Colon (tissue), 2 donors: Measurements from ENCODE around the gene SGO2.
"Not testable (repeated sequence)": the region's sequence is repeated elsewhere in the genome, so short reads cannot be mapped to it uniquely, and the experiment has no call there.

Experiments
- FAIRE-seq: peaks from 2 replicates; lab custom pipeline; 2012; peaks lifted over from hg19 to GRCh38; lab: Jason Lieb, UNC
- donor health status: control.
- donor health status: control.

Gene SGO2

GRCh38 chr2:200515155-200515554 lies 10.9 kb upstream of the SGO2 start:
- no peak for FAIRE-seq

- no peak for FAIRE-seq
Measured at GRCh38 chr2:200523158-200523557, 2.8 kb upstream of the SGO2 start.

GRCh38 chr2:200523604-200524003 lies 2.4 kb upstream of the SGO2 start:
- FAIRE-seq = no peak

- FAIRE-seq = no peak
Measured at GRCh38 chr2:200525066-200525465, 941 bp upstream of the SGO2 start.

GRCh38 chr2:200525551-200525881 lies 491 bp upstream of the SGO2 start:
- no peak for FAIRE-seq

- FAIRE-seq = no peak
Measured at GRCh38 chr2:200528228-200528627, 2.2 kb downstream of the SGO2 start.

- no peak for FAIRE-seq
Measured at GRCh38 chr2:200533754-200534153, 7.7 kb downstream of the SGO2 start.

GRCh38 chr2:200534572-200534971 lies 8.6 kb downstream of the SGO2 start:
- no peak for FAIRE-seq

GRCh38 chr2:200538139-200538538 lies 12.1 kb downstream of the SGO2 start:
- FAIRE-seq = no peak

GRCh38 chr2:200540793-200541192 lies 14.8 kb downstream of the SGO2 start:
- no peak for FAIRE-seq

- FAIRE-seq = not testable (repeated sequence)
Measured at GRCh38 chr2:200566596-200566995, 40.6 kb downstream of the SGO2 start.

- no peak for FAIRE-seq
Measured at GRCh38 chr2:200567932-200568331, 41.9 kb downstream of the SGO2 start.

- peak; percentile 83 for FAIRE-seq
Measured at GRCh38 chr2:200575957-200576356, 50.0 kb downstream of the SGO2 start.

GRCh38 chr2:200577027-200577426 lies 51.0 kb downstream of the SGO2 start:
- no peak for FAIRE-seq

GRCh38 chr2:200578778-200579177 lies 52.8 kb downstream of the SGO2 start:
- no peak for FAIRE-seq

GRCh38 chr2:200584639-200585038 lies 58.6 kb downstream of the SGO2 start:
- no peak for FAIRE-seq

GRCh38 chr2:200585340-200585729 lies 59.3 kb downstream of the SGO2 start:
- no peak for FAIRE-seq

GRCh38 chr2:200585730-200586643 lies 60.0 kb downstream of the SGO2 start, which contains the start of gene AOX1:
Gene AOX1 (plus strand): TSS chr2:200586014. CDS start chr2:200586109, 95 bp downstream.
- no peak for FAIRE-seq

GRCh38 chr2:200586644-200586975 lies 60.6 kb downstream of the SGO2 start:
- FAIRE-seq = no peak

- FAIRE-seq = no peak
Measured at GRCh38 chr2:200587007-200587616, 61.1 kb downstream of the SGO2 start.

GRCh38 chr2:200588076-200588678 lies 62.2 kb downstream of the SGO2 start:
- FAIRE-seq = no peak

- no peak for FAIRE-seq
Measured at GRCh38 chr2:200590090-200590489, 64.1 kb downstream of the SGO2 start.

GRCh38 chr2:200591308-200591707 lies 65.3 kb downstream of the SGO2 start:
- no peak for FAIRE-seq
